Activated naive CD4-positive, alpha-beta T cell treated with anti-CD3 and anti-CD28 coated beads, Interleukin-2, amount 50 U/mL, for 24 hours (primary cell): ENCODE data around the gene CAPN12.

Experiments used
- H3K27ac Mint-ChIP-seq: one replicate; pipeline ENCODE4 v1.8.0; 2021; ENCODE audit warnings: mild to moderate bottlenecking, mixed read lengths
- H3K27me3 Mint-ChIP-seq: one replicate; pipeline ENCODE4 v1.8.0; 2021; ENCODE audit warnings: mixed read lengths
- H3K36me3 Mint-ChIP-seq: one replicate; pipeline ENCODE4 v1.8.0; 2021; ENCODE audit warnings: mixed read lengths
- H3K4me1 Mint-ChIP-seq: one replicate; pipeline ENCODE4 v1.8.0; 2021; ENCODE audit warnings: mixed read lengths
- H3K4me3 Mint-ChIP-seq: one replicate; pipeline ENCODE4 v1.8.0; 2021; ENCODE audit warnings: mild to moderate bottlenecking, mixed read lengths
- H3K9me3 Mint-ChIP-seq: one replicate; pipeline ENCODE4 v1.8.0; 2021; ENCODE audit warnings: mixed read lengths

CAPN12 gene

GRCh38 chr19:38691938-38692457 is 52.3 kb downstream of the CAPN12 start:
- no peaks in the 10 kb centered on the region for H3K9me3 Mint-ChIP-seq
- no peaks in the 10 kb centered on the region for H3K27me3 Mint-ChIP-seq
- no peak overlapping the region for H3K27ac Mint-ChIP-seq
- H3K4me1 Mint-ChIP-seq, result peaks cover 24% of the 10 kb centered on the region
- no peak overlapping the region for H3K4me3 Mint-ChIP-seq
- peaks cover 1% of the 10 kb centered on the region for H3K36me3 Mint-ChIP-seq

- Mint-ChIP-seq H3K36me3 (peaks cover 1% of the 10 kb centered on the region), H3K9me3 (no peaks in the 10 kb centered on the region), H3K27ac (no peak overlapping the region), H3K4me3 (no peak overlapping the region), H3K27me3 (no peaks in the 10 kb centered on the region), H3K4me1 (peaks cover 33% of the 10 kb centered on the region)
Observed at GRCh38 chr19:38690832-38691231, 53.4 kb downstream of the CAPN12 start.

GRCh38 chr19:38690146-38690545 is 54.1 kb downstream of the CAPN12 start:
- Mint-ChIP-seq H3K9me3 (no peaks in the 10 kb centered on the region), H3K27me3 (no peaks in the 10 kb centered on the region), H3K27ac (no peak overlapping the region), H3K4me3 (no peak overlapping the region), H3K36me3 (peaks cover 1% of the 10 kb centered on the region), H3K4me1 (peaks cover 35% of the 10 kb centered on the region)

- Mint-ChIP-seq H3K27ac (no peak overlapping the region), H3K27me3 (no peaks in the 10 kb centered on the region), H3K4me1 (peaks cover 30% of the 10 kb centered on the region), H3K36me3 (peaks cover 1% of the 10 kb centered on the region), H3K9me3 (no peaks in the 10 kb centered on the region), H3K4me3 (no peak overlapping the region)
Observed at GRCh38 chr19:38687837-38688378, 56.4 kb downstream of the CAPN12 start.

GRCh38 chr19:38686530-38686888 is 57.8 kb downstream of the CAPN12 start:
- H3K27ac Mint-ChIP-seq, result no peak overlapping the region
- peaks cover 34% of the 10 kb centered on the region for H3K4me1 Mint-ChIP-seq
- H3K27me3 Mint-ChIP-seq, result no peaks in the 10 kb centered on the region
- H3K36me3 Mint-ChIP-seq, result peaks cover 1% of the 10 kb centered on the region
- no peaks in the 10 kb centered on the region for H3K9me3 Mint-ChIP-seq
- H3K4me3 Mint-ChIP-seq, result no peak overlapping the region

GRCh38 chr19:38685666-38686529 is 58.4 kb downstream of the CAPN12 start:
- H3K4me3 Mint-ChIP-seq, result no peak overlapping the region
- peak overlapping the region; percentile 8 for H3K27ac Mint-ChIP-seq
- H3K9me3 Mint-ChIP-seq, result no peaks in the 10 kb centered on the region
- H3K4me1 Mint-ChIP-seq, result peaks cover 38% of the 10 kb centered on the region
- H3K36me3 Mint-ChIP-seq, result peaks cover 1% of the 10 kb centered on the region
- H3K27me3 Mint-ChIP-seq, result no peaks in the 10 kb centered on the region

GRCh38 chr19:38684862-38685665 is 59.2 kb downstream of the CAPN12 start:
- Mint-ChIP-seq H3K4me3 (no peak overlapping the region), H3K36me3 (peaks cover 3% of the 10 kb centered on the region), H3K9me3 (no peaks in the 10 kb centered on the region), H3K27ac (no peak overlapping the region), H3K4me1 (peaks cover 43% of the 10 kb centered on the region), H3K27me3 (no peaks in the 10 kb centered on the region)

GRCh38 chr19:38684078-38684861 is 60.0 kb downstream of the CAPN12 start:
- no peaks in the 10 kb centered on the region for H3K9me3 Mint-ChIP-seq
- peaks cover 47% of the 10 kb centered on the region for H3K4me1 Mint-ChIP-seq
- no peaks in the 10 kb centered on the region for H3K27me3 Mint-ChIP-seq
- no peak overlapping the region for H3K27ac Mint-ChIP-seq
- peaks cover 7% of the 10 kb centered on the region for H3K36me3 Mint-ChIP-seq
- H3K4me3 Mint-ChIP-seq, result no peak overlapping the region

- Mint-ChIP-seq H3K36me3 (peaks cover 5% of the 10 kb centered on the region), H3K9me3 (no peaks in the 10 kb centered on the region), H3K4me1 (peaks cover 51% of the 10 kb centered on the region), H3K4me3 (no peak overlapping the region), H3K27ac (no peak overlapping the region), H3K27me3 (no peaks in the 10 kb centered on the region)
Observed at GRCh38 chr19:38683393-38684077, 60.7 kb downstream of the CAPN12 start.

- no peaks in the 10 kb centered on the region for H3K27me3 Mint-ChIP-seq
- H3K9me3 Mint-ChIP-seq, result no peaks in the 10 kb centered on the region
- H3K4me3 Mint-ChIP-seq, result no peak overlapping the region
- no peak overlapping the region for H3K27ac Mint-ChIP-seq
- peaks cover 5% of the 10 kb centered on the region for H3K36me3 Mint-ChIP-seq
- peaks cover 54% of the 10 kb centered on the region for H3K4me1 Mint-ChIP-seq
Observed at GRCh38 chr19:38682872-38683392, 61.3 kb downstream of the CAPN12 start.

- Mint-ChIP-seq H3K9me3 (no peaks in the 10 kb centered on the region), H3K4me1 (peaks cover 53% of the 10 kb centered on the region), H3K27me3 (no peaks in the 10 kb centered on the region), H3K27ac (no peak overlapping the region), H3K36me3 (peaks cover 5% of the 10 kb centered on the region), H3K4me3 (no peak overlapping the region)
Observed at GRCh38 chr19:38682195-38682867, 61.9 kb downstream of the CAPN12 start.
